ENCODE measurements around the gene TMEM63A. TPM values are rescaled to one million over a fixed set of nuclear protein-coding genes. Genes with fewer than 3 reads are reported as not detected.

TMEM63A gene
- total RNA-seq, 1 donor: 26.4 TPM

DNA sequence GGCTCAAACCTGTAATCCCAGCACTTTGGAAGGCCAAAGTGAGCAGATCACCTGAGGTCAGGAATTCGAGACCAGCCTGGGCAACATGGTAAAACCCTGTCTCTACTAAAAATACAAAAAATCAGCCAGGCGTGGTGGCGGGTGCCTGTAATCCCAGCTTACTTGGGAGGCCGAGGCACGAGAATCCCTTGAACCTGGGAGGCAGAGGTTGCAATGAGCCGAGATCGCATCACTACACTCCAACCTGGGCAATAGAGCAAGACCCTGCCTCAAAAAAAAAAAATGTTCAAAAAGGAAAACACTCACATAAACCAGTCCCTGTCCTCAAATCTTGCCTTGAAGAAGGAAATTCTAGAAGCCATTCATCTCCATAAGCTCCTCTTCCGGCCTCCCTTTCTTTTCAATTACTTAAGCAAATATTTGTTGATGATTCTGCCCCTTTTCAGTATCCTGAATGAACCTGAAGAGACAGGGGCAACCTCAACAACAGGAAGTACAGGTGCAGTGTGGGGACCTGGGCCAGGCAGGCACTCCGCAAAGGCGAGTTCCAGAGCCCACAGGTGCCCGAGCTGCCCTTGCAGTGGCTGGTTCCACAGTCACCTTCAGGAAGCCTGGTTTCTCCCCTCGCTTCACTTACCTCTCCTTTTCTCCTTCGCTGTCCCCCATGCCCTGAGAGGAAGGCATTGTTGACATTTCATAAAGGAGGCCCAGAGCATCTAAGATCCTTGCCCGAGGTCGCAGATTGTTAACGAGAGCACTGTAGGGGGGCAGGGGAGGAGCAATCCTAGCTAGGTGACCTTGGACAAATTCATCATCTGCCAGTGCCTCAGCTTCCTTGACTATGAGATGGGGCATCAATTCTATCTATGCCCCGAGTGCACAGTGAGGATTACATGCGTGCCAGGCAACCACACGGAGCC lies 15.7 kb upstream of the TMEM63A start:
- TF ChIP-seq, protein P1, sequence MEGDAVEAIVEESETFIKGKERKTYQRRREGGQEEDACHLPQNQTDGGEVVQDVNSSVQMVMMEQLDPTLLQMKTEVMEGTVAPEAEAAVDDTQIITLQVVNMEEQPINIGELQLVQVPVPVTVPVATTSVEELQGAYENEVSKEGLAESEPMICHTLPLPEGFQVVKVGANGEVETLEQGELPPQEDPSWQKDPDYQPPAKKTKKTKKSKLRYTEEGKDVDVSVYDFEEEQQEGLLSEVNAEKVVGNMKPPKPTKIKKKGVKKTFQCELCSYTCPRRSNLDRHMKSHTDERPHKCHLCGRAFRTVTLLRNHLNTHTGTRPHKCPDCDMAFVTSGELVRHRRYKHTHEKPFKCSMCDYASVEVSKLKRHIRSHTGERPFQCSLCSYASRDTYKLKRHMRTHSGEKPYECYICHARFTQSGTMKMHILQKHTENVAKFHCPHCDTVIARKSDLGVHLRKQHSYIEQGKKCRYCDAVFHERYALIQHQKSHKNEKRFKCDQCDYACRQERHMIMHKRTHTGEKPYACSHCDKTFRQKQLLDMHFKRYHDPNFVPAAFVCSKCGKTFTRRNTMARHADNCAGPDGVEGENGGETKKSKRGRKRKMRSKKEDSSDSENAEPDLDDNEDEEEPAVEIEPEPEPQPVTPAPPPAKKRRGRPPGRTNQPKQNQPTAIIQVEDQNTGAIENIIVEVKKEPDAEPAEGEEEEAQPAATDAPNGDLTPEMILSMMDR (IDR thresholded peaks at IDR 0.05; ENCODE audit: insufficient read depth, low read length): no peak
- DNase-seq (ENCODE audit: low read depth): no peak
- no peak overlapping the region for H3K4me3 ChIP-seq (ENCODE audit: low read depth, low read length)

DNA sequence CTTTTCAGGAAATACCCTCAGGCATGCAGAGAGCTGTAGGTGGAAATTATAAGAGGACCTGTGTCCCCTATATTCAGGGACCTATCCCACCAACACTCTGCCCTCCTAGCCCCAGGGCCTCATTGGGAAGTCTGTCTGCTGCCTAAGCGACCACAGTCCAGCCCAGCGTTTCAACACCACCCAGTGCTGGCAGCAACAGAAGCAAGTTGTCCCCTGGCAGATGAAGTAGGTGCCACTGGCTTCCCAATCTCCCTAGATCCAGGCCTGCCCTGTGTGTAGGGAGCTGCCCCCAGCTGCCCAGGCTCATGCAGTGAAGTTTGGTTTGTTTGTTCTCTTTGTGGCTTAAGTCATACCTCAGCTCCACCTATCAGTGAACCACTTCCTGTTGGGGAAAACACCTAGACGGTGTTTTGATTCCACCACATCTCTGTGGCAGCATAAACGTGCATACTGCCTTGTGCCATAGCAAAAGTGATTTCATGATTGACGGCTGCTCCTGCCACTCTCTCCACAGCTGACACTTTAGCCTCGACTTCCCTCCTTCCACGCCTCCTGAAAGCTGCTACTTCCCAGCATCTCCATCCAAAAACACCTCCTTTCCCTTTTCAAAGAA lies 14.9 kb upstream of the TMEM63A start:
- TF ChIP-seq, protein P1 (IDR thresholded peaks at IDR 0.05; ENCODE audit: insufficient read depth, low read length): no peak
- DNase-seq (ENCODE audit: low read depth): no peak
- no peak overlapping the region for H3K4me3 ChIP-seq (ENCODE audit: low read depth, low read length)

- DNase-seq (ENCODE audit: low read depth): no peak
- no peak overlapping the region for H3K4me3 ChIP-seq (ENCODE audit: low read depth, low read length)
- TF ChIP-seq, protein P1 (IDR thresholded peaks at IDR 0.05; ENCODE audit: insufficient read depth, low read length): no peak
Observed at GRCh38 chr1:225896494-225896893, 14.3 kb upstream of the TMEM63A start.

DNA sequence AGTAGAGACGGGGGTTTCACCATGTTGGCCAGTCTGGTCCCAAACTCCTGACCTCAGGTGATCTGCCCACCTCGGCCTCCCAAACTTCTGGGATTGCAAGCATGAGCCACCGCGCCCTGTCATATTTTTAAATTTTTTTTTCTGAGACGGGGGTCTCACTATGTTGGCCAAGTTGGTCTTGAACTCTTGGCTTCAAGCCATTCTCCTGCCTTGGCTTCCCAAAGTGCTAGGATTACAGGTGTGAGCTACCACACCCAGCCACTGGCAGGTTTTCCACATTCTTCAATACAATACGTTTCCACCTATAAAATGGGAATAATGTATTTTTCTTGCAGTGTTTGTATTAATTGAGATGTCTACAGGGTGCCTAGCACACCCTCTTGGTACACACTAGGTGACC lies 10.1 kb upstream of the TMEM63A start:
- no peak for DNase-seq (ENCODE audit: low read depth)
- TF ChIP-seq, protein P1 (IDR thresholded peaks at IDR 0.05; ENCODE audit: insufficient read depth, low read length): no peak

GRCh38 chr1:225891229-225891972 lies 9.2 kb upstream of the TMEM63A start:
- no peak for DNase-seq (ENCODE audit: low read depth)
- no peak overlapping the region for H3K4me3 ChIP-seq (ENCODE audit: low read depth, low read length)
- TF ChIP-seq, protein P1 (IDR thresholded peaks at IDR 0.05; ENCODE audit: insufficient read depth, low read length): no peak

More for the DNA sequence above, 10.1 kb upstream of the TMEM63A start:
- no peak overlapping the region for H3K4me3 ChIP-seq (ENCODE audit: low read depth, low read length)

DNA sequence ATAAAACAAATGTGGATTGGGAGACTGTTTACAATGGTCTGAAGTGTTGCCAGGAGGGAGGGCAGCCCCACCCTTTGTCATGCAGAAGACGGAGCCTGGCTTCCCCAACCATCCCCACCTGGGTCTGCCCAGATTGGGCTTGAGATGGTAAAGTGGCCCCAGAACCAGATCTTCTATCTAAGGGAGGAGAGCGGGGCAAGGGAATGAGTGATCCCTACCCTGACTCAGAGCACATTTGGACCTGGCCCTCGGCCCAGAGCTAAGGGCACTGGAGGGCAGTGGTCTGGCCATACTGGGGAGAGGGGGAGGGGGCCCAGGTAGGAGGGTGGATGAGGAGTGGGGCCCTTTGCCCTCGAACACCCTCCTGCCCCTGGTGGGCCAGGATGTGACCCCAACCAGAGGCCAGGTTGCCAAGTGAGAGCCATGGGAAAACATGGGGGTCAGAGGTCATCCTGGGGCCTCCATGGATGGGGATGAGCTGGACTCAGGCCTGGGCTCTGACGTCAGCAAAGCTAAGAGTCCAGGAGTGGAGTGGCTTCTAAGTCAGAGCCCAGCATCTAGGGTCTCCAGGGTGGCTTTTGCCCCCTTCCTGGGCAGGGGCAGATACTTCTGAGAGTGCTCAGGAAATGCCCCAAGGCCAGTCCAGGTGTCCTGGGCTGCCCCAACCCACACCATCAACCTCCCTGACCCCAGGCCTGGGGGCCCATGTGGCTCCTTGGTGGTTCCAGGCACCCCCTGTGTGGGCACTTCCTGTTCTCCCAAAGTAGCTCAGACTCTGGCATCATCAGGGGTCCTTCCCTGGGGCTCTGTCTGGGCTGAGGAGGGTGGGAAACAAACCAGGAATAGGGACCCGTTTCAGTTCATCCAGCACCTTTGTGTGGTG lies 8.4 kb upstream of the TMEM63A start:
- TF ChIP-seq, protein P1 (IDR thresholded peaks at IDR 0.05; ENCODE audit: insufficient read depth, low read length): no peak
- H3K4me3 ChIP-seq (ENCODE audit: low read depth, low read length): no peak overlapping the region
- DNase-seq (ENCODE audit: low read depth): no peak
